Measurements from ENCODE around the gene CCL8.
"Not testable (repeated sequence)": the region's sequence is repeated elsewhere in the genome, so short reads cannot be mapped to it uniquely, and the experiment has no call there.

CCL8 gene

DNA sequence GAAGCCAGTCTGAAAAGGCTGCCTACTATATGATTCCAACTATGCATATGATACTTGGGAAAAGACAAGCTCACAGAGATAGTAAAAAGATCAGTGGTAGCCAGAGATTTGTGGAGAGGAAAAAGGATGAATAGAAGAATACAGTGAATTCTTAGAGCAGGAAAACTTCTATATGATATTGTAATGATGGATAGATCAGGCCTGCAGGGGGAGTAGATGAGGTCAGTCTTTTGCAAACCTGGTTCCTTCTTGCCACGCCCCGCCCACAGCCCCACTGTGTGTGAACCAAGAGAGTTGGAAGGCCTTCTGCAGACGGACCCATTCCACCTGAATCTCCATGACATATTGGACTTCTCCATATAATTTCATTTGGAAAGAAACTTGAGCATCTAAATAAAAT is 761 bp upstream of the CCL8 start:
- DNase-seq: no peak

- DNase-seq: no peak
Measured at GRCh38 chr17:34321964-34322363, 2.7 kb downstream of the CCL8 start.

- not testable (repeated sequence) for DNase-seq
Measured at GRCh38 chr17:34327580-34327979, 8.3 kb downstream of the CCL8 start.

GRCh38 chr17:34337701-34338100 is 18.5 kb downstream of the CCL8 start:
- no peak for DNase-seq

DNA sequence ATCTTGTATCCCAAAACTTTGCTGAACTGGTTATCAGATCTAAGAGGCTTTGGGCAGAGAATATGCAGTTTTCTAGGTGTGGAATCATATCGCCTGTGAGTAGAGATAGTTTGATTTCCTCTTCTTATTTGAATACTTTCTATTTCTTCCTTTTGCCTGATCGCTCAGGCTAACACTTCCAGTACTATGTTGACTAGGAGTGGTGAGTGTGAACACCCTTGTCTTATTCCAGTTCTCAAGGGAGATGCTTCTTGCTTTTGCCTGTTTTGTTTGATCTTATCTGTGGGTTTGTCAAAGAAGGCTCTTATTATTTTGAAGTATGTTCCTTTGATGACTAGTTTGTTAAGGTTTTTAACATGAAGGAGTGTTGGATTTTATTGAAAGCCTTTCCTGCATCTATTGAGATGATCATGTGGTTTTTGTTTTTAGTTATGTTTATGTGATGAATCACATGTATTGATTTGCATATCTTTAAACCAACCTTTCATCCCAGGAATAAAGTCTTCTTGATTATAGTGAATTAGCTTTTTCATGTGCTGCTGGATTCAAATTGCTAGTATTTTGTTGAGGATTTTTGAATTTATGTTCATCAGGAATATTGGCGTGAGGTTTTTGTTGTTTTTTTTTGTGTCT is 20.0 kb downstream of the CCL8 start:
- DNase-seq: no peak

DNA sequence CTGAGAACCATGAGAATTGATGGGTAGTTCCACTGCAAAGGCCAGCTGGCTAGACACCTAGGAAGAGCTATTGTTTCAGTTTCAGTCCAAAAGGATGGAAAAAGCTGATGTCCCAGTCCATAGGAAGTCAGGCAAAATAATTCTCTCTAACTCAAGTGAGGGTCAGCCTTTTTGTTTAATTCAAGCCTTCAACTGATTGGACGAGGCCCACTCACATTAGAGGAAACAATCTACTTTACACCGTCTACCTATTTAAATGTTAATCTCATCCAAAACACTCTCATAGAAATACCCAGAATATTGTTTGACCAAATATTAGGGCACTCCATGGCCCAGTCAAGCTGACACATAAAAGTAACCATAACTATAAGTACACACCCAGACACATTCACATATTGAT is 22.7 kb downstream of the CCL8 start:
- DNase-seq: no peak

DNA sequence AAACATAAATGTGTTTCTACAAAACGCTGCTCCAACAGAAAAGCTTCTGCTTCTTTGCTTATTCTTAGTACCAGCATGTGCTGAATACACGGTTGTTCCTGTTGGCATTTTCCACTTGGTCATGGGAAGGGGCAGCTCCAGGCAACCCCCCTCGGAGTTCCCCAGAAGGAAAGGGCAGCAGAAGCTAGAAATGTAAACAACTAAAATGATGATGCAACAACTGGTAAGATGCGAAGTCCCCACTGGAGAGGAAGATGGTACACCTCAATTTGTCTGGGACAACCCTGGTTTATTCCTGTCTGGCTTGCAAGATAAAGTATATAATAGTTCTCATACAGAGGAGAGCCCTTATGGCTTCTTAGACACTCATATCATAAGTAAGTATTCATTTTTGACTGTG is 27.8 kb downstream of the CCL8 start:
- DNase-seq: no peak

DNA sequence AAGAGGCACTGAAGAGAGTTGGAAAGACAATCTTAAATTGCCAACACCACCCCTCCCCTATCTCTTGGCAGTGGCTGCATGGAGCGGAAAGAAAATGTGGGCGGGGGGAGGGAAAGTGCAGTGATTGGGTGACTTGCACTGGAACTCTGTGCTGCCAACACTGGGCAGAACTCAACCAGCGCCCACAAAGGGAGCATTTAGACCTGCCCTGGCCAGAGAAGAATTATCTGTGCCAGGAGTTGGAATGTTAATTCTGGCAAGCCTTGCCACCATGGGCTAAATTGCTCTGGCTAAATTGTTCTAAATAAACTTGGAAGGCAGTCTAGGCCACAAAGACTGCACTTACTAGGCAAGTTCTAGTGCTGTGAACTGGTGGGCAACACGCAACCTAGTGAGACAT is 30.5 kb downstream of the CCL8 start:
- DNase-seq: no peak

DNA sequence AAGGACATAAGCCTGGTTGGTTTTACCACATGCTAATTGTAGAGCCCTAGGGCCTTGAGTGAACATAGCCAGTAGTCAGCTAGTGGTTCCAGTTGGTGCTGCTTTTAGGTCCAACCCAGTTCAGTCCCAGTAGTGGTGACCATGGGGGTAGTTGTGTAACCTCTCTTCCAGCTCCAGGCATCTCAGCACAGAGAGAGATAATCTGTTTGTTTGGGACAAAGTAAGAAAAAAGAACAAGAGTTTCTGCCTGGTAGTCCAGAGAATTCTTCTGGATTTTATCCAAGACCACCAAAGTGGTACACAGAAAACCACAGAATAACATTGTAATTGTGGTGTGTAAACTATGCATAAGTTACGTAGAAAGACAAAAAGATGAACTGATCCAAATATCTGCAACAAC is 31.9 kb downstream of the CCL8 start:
- DNase-seq: no peak

GRCh38 chr17:34352191-34352590 is 33.0 kb downstream of the CCL8 start:
- no peak for DNase-seq

DNA sequence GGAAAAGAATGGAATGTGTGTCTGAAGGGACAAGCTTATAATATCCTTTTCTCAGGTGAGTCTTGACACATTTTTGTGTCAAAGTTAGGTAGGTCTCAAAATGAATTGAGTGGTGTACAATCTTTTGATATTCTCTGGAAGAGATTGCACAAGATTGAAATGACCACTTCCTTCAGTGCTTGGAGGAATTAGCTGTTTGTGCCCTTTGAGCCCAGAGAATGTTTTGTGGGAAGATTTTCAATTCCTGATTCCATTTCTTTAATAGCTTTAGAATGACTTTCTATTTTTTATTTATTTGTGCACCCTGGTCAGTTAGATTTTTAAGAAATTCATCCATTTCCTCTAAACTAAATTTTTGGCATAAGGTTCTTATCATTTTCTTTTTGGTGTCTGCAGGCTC is 35.4 kb downstream of the CCL8 start:
- DNase-seq: no peak

DNA sequence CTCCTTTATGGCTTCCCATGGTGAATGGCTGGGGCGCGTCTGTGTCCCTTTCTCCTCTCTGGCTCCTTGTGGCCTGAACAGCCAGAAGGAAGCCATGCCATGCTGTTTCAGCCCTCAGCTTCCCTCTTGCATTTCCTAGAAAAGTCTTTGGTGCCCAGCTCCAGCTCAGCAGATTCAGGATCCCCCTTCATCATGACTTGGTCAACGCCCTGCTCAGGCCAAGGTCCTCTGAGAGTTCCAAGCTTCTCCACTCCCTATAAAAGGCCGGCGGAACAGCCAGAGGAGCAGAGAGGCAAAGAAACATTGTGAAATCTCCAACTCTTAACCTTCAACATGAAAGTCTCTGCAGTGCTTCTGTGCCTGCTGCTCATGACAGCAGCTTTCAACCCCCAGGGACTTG is 37.0 kb downstream of the CCL8 start, which contains the start of gene CCL13:
CCL13 (plus strand) TSS at position 287 of the 400 bp plus-strand sequence; CDS start at position 334, 47 bp downstream.
- DNase-seq: no peak

GRCh38 chr17:34357398-34357797 is 38.2 kb downstream of the CCL8 start:
- DNase-seq: no peak

GRCh38 chr17:34358631-34359030 is 39.4 kb downstream of the CCL8 start:
- DNase-seq: no peak

DNA sequence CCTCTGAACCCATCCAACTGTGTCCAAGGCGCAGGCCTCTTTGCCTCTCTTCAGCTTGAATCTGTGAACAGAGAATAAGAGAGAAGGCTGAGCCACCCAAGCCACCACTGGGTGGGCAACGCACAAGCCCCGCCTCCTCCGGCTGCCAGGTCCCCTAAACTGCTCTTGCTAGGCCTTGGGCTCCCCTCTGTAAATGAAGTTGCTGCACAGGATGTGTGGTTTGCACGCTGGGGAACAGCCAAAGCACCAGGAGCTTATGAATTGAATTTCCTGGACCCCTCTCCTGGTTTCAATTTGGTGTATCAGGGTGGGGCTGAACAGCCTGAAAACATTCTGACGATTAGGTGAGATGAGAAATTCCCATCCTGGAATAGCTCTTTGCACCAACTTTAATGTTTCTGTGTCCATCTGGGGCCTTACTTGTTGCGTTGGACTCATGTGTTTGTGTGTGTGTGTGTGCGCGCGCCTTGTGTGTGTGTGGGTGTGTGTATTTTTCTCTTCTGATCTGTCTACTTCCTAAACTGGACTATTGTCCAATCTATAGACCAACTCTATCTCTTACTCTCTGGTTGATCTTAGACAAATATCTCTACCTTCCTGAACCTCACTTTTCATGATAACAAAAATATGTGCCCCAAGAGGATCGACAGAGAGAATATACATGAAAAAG is 41.5 kb downstream of the CCL8 start:
- no peak for DNase-seq

GRCh38 chr17:34361478-34362061 is 42.3 kb downstream of the CCL8 start:
- peak; percentile 75 for DNase-seq

DNA sequence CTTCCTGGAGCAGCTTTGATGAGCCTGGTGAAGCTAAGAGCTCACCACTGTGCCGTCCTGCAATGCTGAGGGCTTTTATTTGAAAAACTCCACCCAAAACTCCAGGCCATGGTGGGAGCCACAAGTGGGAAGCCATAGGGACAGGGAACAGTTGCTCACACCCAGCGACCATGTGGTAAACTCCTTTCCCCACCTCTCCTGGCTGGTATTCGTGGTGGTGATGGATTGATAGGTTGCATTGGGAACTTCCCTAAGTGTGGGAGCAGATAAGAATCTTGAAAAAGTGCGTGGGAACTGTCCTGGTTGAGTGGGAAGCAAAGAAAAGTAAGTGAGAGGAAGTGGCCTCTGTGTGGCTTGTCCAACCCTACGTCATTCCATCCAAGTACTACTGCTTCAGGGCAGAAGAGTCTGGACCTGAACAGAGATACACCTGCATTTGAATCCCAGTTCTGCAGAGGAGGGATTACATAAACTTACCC is 44.0 kb downstream of the CCL8 start, which contains the start of gene CCL1:
CCL1 (minus strand) TSS at position 51 of the 479 bp plus-strand sequence. CDS start 72 bp downstream, outside the sequence.
- no peak for DNase-seq

- no peak for DNase-seq
Measured at GRCh38 chr17:34364751-34365150, 45.5 kb downstream of the CCL8 start.

- DNase-seq: no peak
Measured at GRCh38 chr17:34365340-34365739, 46.1 kb downstream of the CCL8 start.

DNA sequence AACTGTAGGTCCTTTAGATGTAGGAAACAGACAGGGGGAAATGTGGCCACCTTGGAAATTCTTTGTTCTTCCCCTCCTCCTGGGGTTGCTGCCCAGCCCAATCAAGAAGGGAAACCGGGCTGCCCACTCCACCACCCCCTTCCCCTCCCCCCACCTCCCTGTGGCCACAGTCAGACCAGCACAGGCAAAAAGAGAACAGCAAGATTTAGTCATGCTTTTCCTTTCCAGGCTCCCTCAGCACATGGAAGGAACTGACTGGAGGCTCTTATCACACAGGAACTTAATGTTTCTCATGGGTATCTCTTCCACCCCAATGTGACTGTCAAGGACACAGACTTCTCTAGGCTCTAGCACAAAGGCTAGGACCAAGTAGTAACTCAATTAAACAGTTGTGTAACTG is 46.8 kb downstream of the CCL8 start:
- no peak for DNase-seq

DNA sequence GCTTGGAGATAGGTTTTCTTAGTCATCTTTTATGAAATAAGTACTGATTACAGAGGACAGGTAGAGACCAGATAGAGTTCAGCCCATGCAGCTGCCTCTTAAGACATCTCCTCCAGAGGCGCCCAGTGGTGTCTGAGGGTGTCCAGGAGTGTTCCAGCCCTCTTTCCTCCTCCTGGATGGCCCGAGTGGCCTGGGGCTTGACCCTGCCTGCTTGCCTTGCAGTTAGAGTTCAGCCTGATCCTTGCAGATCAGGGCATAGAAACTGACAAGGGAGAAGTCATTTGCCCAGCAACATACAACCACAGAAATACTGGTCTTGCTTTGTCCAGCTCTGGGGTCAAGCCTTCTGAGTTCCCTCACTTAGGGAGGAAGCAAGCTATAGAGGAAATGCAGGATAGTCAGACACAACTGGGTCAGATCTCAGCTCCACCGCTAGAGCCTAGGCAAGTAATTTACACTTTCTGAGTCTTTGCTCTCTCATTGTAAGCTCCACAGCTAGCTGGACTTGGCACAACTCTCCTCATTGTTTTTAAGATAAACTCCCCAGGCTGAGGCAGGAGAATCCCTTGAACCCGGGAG is 47.4 kb downstream of the CCL8 start:
- DNase-seq: no peak

DNA sequence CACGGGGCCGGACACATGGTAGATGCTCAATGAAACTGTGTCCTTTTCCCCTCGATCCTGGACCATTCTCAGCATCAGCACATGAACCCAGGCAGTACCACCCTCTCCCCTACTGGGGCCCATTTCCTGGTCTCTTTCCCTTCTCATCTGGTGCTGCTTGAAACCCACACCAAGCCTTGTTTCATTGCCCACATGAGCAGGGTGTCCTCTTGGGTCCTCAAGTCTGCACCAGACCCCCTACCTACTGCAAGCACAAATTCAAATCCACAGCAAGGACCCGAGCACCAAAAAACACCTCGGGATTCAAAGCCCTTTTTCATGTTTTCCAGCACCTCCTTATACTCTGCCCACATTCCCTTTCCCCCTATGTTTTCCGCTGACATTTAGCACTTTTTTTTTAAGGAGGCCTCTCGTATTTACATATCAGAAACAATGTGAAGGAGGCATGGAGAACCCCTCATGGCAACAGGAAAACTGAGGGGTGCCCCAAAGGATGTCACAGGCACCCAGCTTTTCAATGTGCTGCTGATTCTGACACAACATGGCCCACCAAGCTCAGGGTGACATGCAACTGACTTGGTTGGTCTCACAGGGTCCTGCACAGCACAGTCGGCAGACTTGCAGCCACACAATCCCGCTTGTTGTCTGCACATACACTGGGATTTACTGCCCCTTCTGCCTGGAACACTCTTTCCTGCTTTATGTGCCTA is 48.4 kb downstream of the CCL8 start:
- no peak for DNase-seq
